Keratinocyte (primary cell): Measurements from ENCODE around the gene PIK3CB. TPM values are rescaled to one million over a fixed set of nuclear protein-coding genes. Genes with fewer than 3 reads are reported as not detected.

Experiments
- DNase-seq: peaks from one replicate; pipeline ENCODE4 v3.0.0-alpha.2; 2011; ENCODE audit warnings: low read depth, missing footprints, low spot score
- FAIRE-seq: peaks from 2 replicates; lab custom pipeline; 2011; peaks lifted over from hg19 to GRCh38; lab: Jason Lieb, UNC
- H2AFZ ChIP-seq: 2 replicates; pipeline ENCODE4 v1.6.0; 2012; ENCODE audit warnings: low read length, control low read depth, inconsistent platforms; ENCODE audit not compliant: control insufficient read depth
- H3K27ac ChIP-seq: 2 replicates; pipeline ENCODE4 v1.5.1; 2011; ENCODE audit warnings: low read length; ENCODE audit not compliant: control insufficient read depth, insufficient read depth
- H3K27me3 ChIP-seq: 3 replicates; pipeline ENCODE4 v1.6.0; 2011; ENCODE audit warnings: low read length; ENCODE audit not compliant: control insufficient read depth, insufficient read depth; ENCODE audit errors: extremely low read depth
- H3K36me3 ChIP-seq, 2 experiments: 2 replicates in 1 of 2; 3 replicates in 1 of 2; pipeline ENCODE4 v1.5.1; 2011; ENCODE audit warnings: low read length in 2 of 2, mild to moderate bottlenecking in 1 of 2; ENCODE audit not compliant: control insufficient read depth in 2 of 2, insufficient read depth in 2 of 2; ENCODE audit errors: extremely low read depth in 1 of 2
- H3K4me1 ChIP-seq: 3 replicates; pipeline ENCODE4 v1.5.1; 2011; ENCODE audit warnings: low read length; ENCODE audit not compliant: control insufficient read depth, insufficient read depth; ENCODE audit errors: extremely low read depth
- H3K4me2 ChIP-seq: 3 replicates; pipeline ENCODE4 v1.6.0; 2011; ENCODE audit warnings: low read depth, low read length; ENCODE audit not compliant: control insufficient read depth, insufficient read depth; ENCODE audit errors: extremely low read depth
- H3K4me3 ChIP-seq, 3 experiments: fragments of 200-600 bp in 1 of 3; sonication (generic) in 1 of 3; 2 replicates in 2 of 3; 3 replicates in 1 of 3; pipeline ENCODE4 v1.5.1; 2011 to 2016; ENCODE audit warnings: low read length in 3 of 3, mild to moderate bottlenecking in 3 of 3, control low read depth in 2 of 3, inconsistent platforms in 1 of 3, low read depth in 1 of 3, mixed read lengths in 1 of 3, mixed run types in 1 of 3, moderate library complexity in 1 of 3; ENCODE audit not compliant: control insufficient read depth in 2 of 3, insufficient read depth in 2 of 3; ENCODE audit errors: extremely low read depth in 1 of 3
- H3K79me2 ChIP-seq: 2 replicates; pipeline ENCODE4 v1.6.0; 2012; ENCODE audit warnings: low read length; ENCODE audit not compliant: control insufficient read depth, insufficient read depth
- H3K9ac ChIP-seq: 3 replicates; pipeline ENCODE4 v1.6.0; 2011; ENCODE audit warnings: low read length; ENCODE audit not compliant: control insufficient read depth, insufficient read depth; ENCODE audit errors: extremely low read depth
- H3K9me1 ChIP-seq: 3 replicates; pipeline ENCODE4 v1.6.0; 2011; ENCODE audit warnings: low read length; ENCODE audit not compliant: control insufficient read depth, insufficient read depth; ENCODE audit errors: extremely low read depth
- H3K9me3 ChIP-seq: 2 replicates; pipeline ENCODE4 v1.5.1; 2012; ENCODE audit warnings: low read depth, low read length; ENCODE audit not compliant: control insufficient read depth
- H4K20me1 ChIP-seq: 3 replicates; pipeline ENCODE4 v1.6.0; 2011; ENCODE audit warnings: low read length; ENCODE audit not compliant: control insufficient read depth, insufficient read depth; ENCODE audit errors: extremely low read depth
- CTCF ChIP-seq, 3 experiments: IDR thresholded peaks in 1 of 3; conservative IDR thresholded peaks in 1 of 3; optimal IDR thresholded peaks in 1 of 3; 2 replicates in 2 of 3; 3 replicates in 1 of 3; pipeline versions ENCODE3 to v1.5.1; 2011; ENCODE audit warnings: low read length in 3 of 3, mild to moderate bottlenecking in 3 of 3, moderate library complexity in 2 of 3, control low read depth in 1 of 3, inconsistent platforms in 1 of 3; ENCODE audit not compliant: insufficient read depth in 2 of 3; ENCODE audit errors: extremely low read depth in 1 of 3
- EZH2 ChIP-seq: IDR thresholded peaks from one replicate; pipeline ENCODE4 v1.6.1; 2012; ENCODE audit warnings: inconsistent platforms, mild to moderate bottlenecking, low read length, moderate library complexity
- dilution Hi-C: fragments of 300-500 bp; cut with MboI; formaldehyde crosslinking; loops from one replicate; pipeline ENCODE4 v1.7.0; 2020; ENCODE audit warnings: low sequenced_read_pairs; ENCODE audit not compliant: extremely low pct_ligation_motif_present
- polyA plus RNA-seq, 5 experiments: library from polyadenylated mRNA; depleted of rRNA in 3 of 5; stranded (reverse) in 3 of 5; stranded (forward) in 1 of 5; unstranded in 1 of 5; fragments of >200 nt; gene quantifications; 1 replicate in 1 of 5; 2 replicates in 3 of 5; 3 replicates in 1 of 5; pipeline versions ENCODE4 v1.2.1 to v1.2.3, GENCODE V29; 2011 to 2012; ENCODE audit warnings: missing spikeins in 2 of 5, low read depth in 1 of 5, low replicate concordance in 1 of 5

The PIK3CB gene
- polyA plus RNA-seq, 1 donor (not counting 4 experiments of a cell fraction or from before 2014, with no cell fraction given), result 19.9 TPM

DNA sequence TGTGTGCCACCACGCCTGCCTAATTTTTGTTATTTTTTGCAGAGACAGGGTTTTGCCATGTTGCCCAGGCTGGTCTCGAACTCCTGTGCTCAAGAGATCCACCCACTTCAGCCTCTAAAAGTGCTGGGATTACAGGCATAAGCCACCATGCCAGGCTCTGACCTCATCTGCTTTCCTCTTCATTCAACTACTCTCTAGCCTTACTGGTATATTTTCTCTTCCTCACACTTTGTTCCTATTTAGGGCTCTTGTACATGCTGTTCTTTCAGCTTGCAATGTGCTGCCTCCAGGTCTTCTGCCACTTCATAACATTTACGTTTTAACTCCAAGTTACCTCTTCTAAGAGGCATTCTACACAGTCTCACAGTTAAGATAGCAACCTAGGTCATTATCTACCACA, 34.9 kb downstream of the PIK3CB start:
- H3K27me3 ChIP-seq, result no peaks in the 10 kb centered on the region
- no peak overlapping the region for H3K27ac ChIP-seq
- H3K9ac ChIP-seq, result no peak overlapping the region
- no peak overlapping the region for H3K4me3 ChIP-seq
- peaks cover 29% of the 10 kb centered on the region for H3K79me2 ChIP-seq
- no peaks in the 10 kb centered on the region for H3K9me3 ChIP-seq
- no peaks in the 10 kb centered on the region for H4K20me1 ChIP-seq
- H3K9me1 ChIP-seq, result no peaks in the 10 kb centered on the region
- dilution Hi-C loops, result loop anchor here (25.0 kb wide), 1 partner anchor 112 kb away; no protein-coding TSS in a partner anchor
- FAIRE-seq (no peak), DNase-seq (no peak)
- no peaks in the 10 kb centered on the region for H3K36me3 ChIP-seq
- H3K4me2 ChIP-seq, result no peak overlapping the region
- H3K4me1 ChIP-seq, result peaks cover 13% of the 10 kb centered on the region
- TF ChIP-seq CTCF (optimal IDR thresholded peaks at IDR 0.05 in 1 of 3, IDR thresholded peaks at IDR 0.05 in 1 of 3, conservative IDR thresholded peaks at IDR 0.05 in 1 of 3; ENCODE audit: extremely low read depth in 1 of 3, insufficient read depth in 2 of 3, low read length in 3 of 3), result no peak
- no peak for TF ChIP-seq EZH2
- H2AFZ ChIP-seq, result no peak overlapping the region

GRCh38 chr3:138797508-138798038, 37.2 kb downstream of the PIK3CB start:
- dilution Hi-C loops, result no loop called here
- peaks cover 22% of the 10 kb centered on the region for H3K79me2 ChIP-seq

More at GRCh38 chr3:138797508-138798038, 37.2 kb downstream of the PIK3CB start:
- H2AFZ ChIP-seq, result no peak overlapping the region
- no peaks in the 10 kb centered on the region for H4K20me1 ChIP-seq
- no peak overlapping the region for H3K4me2 ChIP-seq
- H3K27me3 ChIP-seq, result no peaks in the 10 kb centered on the region
- no peaks in the 10 kb centered on the region for H3K9me3 ChIP-seq
- H3K9ac ChIP-seq, result no peak overlapping the region
- H3K36me3 ChIP-seq, result no peaks in the 10 kb centered on the region
- no peaks in the 10 kb centered on the region for H3K4me1 ChIP-seq
- TF ChIP-seq CTCF (optimal IDR thresholded peaks at IDR 0.05 in 1 of 3, IDR thresholded peaks at IDR 0.05 in 1 of 3, conservative IDR thresholded peaks at IDR 0.05 in 1 of 3; ENCODE audit: extremely low read depth in 1 of 3, insufficient read depth in 2 of 3, low read length in 3 of 3) (no peak), EZH2 (no peak)
- H3K27ac ChIP-seq, result no peak overlapping the region
- FAIRE-seq (no peak), DNase-seq (no peak)
- no peak overlapping the region for H3K4me3 ChIP-seq
- no peaks in the 10 kb centered on the region for H3K9me1 ChIP-seq
